Measurements from ENCODE around the gene HFE. TPM values are rescaled to one million over a fixed set of nuclear protein-coding genes. Genes with fewer than 3 reads are reported as not detected.

The HFE gene
- total RNA-seq = 1 to 10 TPM; 7.5 to 9.8 (median 8.3) TPM

DNA sequence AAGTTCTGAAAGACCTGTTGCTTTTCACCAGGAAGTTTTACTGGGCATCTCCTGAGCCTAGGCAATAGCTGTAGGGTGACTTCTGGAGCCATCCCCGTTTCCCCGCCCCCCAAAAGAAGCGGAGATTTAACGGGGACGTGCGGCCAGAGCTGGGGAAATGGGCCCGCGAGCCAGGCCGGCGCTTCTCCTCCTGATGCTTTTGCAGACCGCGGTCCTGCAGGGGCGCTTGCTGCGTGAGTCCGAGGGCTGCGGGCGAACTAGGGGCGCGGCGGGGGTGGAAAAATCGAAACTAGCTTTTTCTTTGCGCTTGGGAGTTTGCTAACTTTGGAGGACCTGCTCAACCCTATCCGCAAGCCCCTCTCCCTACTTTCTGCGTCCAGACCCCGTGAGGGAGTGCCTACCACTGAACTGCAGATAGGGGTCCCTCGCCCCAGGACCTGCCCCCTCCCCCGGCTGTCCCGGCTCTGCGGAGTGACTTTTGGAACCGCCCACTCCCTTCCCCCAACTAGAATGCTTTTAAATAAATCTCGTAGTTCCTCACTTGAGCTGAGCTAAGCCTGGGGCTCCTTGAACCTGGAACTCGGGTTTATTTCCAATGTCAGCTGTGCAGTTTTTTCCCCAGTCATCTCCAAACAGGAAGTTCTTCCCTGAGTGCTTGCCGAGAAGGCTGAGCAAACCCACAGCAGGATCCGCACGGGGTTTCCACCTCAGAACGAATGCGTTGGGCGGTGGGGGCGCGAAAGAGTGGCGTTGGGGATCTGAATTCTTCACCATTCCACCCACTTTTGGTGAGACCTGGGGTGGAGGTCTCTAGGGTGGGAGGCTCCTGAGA, at the start of gene HFE:
HFE (plus strand) TSS at position 146 of the 832 bp plus-strand sequence; CDS start at position 158, 12 bp downstream.
- peak within 1 kb of the TSS; percentile 70 to 85 (median 79) for H3K27ac ChIP-seq
- peak within 1 kb of the TSS; percentile 48 to 62 (median 48) for H3K4me3 ChIP-seq (replicated peaks in 1 of 3)
- TF ChIP-seq CTCF (IDR thresholded peaks at IDR 0.05) (peak in 4 of 6 experiments; percentile 12 to 18 (median 12)), POLR2A (IDR thresholded peaks at IDR 0.05) (peak in 1 of 2 donors; percentile 54)
- H3K4me1 ChIP-seq = peaks cover 9 to 16% of the 10 kb centered on the region in 2 donors
- H3K27me3 ChIP-seq = no peaks in the 10 kb centered on the region
- WGBS, 2 donors = 1 to 3% methylated on average over 21 to 41 of the region's 41 CpGs
- H3K9me3 ChIP-seq = no peaks in the 10 kb centered on the region
- intact Hi-C loops (cut with DNase I) = no loop called here
- DNase-seq = peak; percentile 59
- H3K36me3 ChIP-seq = no peaks in the 10 kb centered on the region

- intact Hi-C loops (cut with DNase I) = no loop called here
- Histone ChIP-seq H3K4me1 (peaks cover 5 to 6% of the 10 kb centered on the region in 2 donors), H3K27ac (no peak overlapping the region), H3K9me3 (no peaks in the 10 kb centered on the region), H3K36me3 (no peaks in the 10 kb centered on the region), H3K27me3 (no peaks in the 10 kb centered on the region), H3K4me3 (replicated peaks in 1 of 3) (no peak overlapping the region)
- DNase-seq = no peak
- 82 to 89% methylated on average over 1 of the region's 1 CpG for WGBS, 2 donors
- TF ChIP-seq CTCF (IDR thresholded peaks at IDR 0.05) = no peak
- no peak for TF ChIP-seq POLR2A (IDR thresholded peaks at IDR 0.05)
Measured at GRCh38 chr6:26041946-26042345, 45.3 kb upstream of the HFE start.

- DNase-seq = peak; percentile 76 to 77
- WGBS, 2 donors = 1% methylated on average over 26 to 32 of the region's 32 CpGs
- intact Hi-C loops (cut with DNase I) = no loop called here
- H3K4me3 ChIP-seq (replicated peaks in 1 of 3) = peak overlapping the region; percentile 22 to 47 (median 40)
- no peaks in the 10 kb centered on the region for H3K9me3 ChIP-seq
- H3K4me1 ChIP-seq = peaks cover 5 to 6% of the 10 kb centered on the region in 2 donors
- no peaks in the 10 kb centered on the region for H3K36me3 ChIP-seq
- peak overlapping the region; percentile 91 to 96 (median 95) for H3K27ac ChIP-seq
- H3K27me3 ChIP-seq = no peaks in the 10 kb centered on the region
- peak in 1 of 6 experiments; percentile 6 for TF ChIP-seq CTCF (IDR thresholded peaks at IDR 0.05)
- TF ChIP-seq POLR2A (IDR thresholded peaks at IDR 0.05) = peak; percentile 90 to 96
Measured at GRCh38 chr6:26043384-26044139, 43.7 kb upstream of the HFE start.

DNA sequence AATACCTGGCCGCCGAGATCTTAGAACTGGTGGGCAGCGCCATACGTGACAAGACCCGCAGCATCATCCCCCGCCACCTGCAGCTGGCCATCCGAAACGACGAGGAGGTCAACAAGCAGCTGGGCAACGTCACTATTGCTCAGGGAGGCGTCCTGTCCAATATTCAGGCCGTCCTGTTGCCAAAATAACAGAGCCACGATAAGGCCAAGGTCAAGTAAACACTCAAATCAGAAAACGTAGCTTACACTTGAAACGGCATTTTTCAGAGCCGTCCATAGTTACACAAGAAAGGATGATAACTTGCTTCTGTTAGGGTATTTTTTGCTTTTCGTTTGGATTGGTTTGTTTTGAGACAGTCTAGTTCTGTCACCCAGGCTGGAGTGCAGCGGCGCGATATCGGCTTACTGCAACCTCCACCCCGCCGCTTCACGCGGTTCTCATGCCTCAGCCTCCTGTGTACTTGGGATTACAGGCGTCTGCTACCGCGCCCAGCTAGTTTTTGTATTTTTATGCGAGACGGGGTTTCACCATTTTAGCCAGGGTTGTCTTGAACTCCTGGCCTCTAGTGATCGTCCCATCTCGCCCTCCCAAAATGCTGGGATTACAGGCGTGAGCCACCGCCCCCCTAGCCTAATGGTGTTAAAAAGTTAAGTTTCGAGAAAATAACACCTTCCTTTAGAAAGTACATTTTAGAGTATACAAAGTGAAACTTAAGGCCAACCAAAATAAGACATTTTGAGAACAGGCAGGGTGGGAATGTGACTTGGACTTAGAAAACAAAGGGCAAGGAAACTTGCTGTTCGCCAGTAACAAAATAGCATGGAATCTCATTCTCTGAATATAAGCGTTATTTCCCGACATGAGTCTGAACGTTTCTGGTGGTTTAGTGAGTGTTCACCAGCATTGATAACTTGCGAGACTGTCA, 42.8 kb upstream of the HFE start:
- 2% methylated on average over 35 to 40 of the region's 40 CpGs for WGBS, 2 donors
- no peaks in the 10 kb centered on the region for H3K36me3 ChIP-seq
- peak overlapping the region; percentile 91 to 96 (median 95) for H3K27ac ChIP-seq
- peaks cover 5 to 6% of the 10 kb centered on the region in 2 donors for H3K4me1 ChIP-seq
- TF ChIP-seq POLR2A (IDR thresholded peaks at IDR 0.05) = peak in 1 of 2 donors; percentile 12
- no peak for TF ChIP-seq CTCF (IDR thresholded peaks at IDR 0.05)
- DNase-seq = peak; percentile 37 to 45
- no peaks in the 10 kb centered on the region for H3K27me3 ChIP-seq
- peak overlapping the region; percentile 22 to 47 (median 40) for H3K4me3 ChIP-seq (replicated peaks in 1 of 3)
- intact Hi-C loops (cut with DNase I) = no loop called here
- no peaks in the 10 kb centered on the region for H3K9me3 ChIP-seq
